Measurements from ENCODE around the gene GDI2. TPM values are rescaled to one million over a fixed set of nuclear protein-coding genes. Genes with fewer than 3 reads are reported as not detected.

GDI2 gene
- total RNA-seq, 1 experiment from 2014 or later, result 144 TPM

GRCh38 chr10:5738427-5738826, 74.8 kb downstream of the GDI2 start:
- no peak overlapping the region for H3K27ac ChIP-seq (ENCODE audit: low read depth, low read length)
- H3K9me2 ChIP-seq (ENCODE audit: insufficient read depth), result no peaks in the 10 kb centered on the region
- BruUV-seq (replicated peaks), result no TSS peak
- no peak overlapping the region for H3K4me3 ChIP-seq (replicated peaks in 1 of 2; ENCODE audit: low read depth in 1 of 2, low read length in 2 of 2)
- intact Hi-C loops (cut with micrococcal nuclease), result no loop called here
- no peak overlapping the region for H3K4me2 ChIP-seq (ENCODE audit: low read length)
- no peak overlapping the region for H2AFZ ChIP-seq (ENCODE audit: low read depth, low read length, poor library complexity, severe bottlenecking)
- ChIA-PET RAD21 (ENCODE audit: low non-redundant PET in 1 of 2, low total read pairs in 2 of 2, uncharacterized antibody in 2 of 2, unreplicated experiment in 2 of 2) (no interaction called here), POLR2A (no interaction called here), CTCF (no interaction called here)
- H3K36me3 ChIP-seq (ENCODE audit: control insufficient read depth in 1 of 2, insufficient read depth in 2 of 2, low read length in 2 of 2), result peaks cover 9 to 23% of the 10 kb centered on the region in 2 experiments
- H3K4me1 ChIP-seq (ENCODE audit: control insufficient read depth in 1 of 2, insufficient read depth in 2 of 2, low read length in 2 of 2), result no peaks in the 10 kb centered on the region
- H3K9ac ChIP-seq (ENCODE audit: low read length), result no peak overlapping the region
- H3K27me3 ChIP-seq (ENCODE audit: insufficient read depth, low read length), result no peaks in the 10 kb centered on the region
- TF ChIP-seq CEBPB (IDR thresholded peaks at IDR 0.05; ENCODE audit: low read depth), result no peak
- TF ChIP-seq ZNF274 (IDR thresholded peaks at IDR 0.05; ENCODE audit: low read depth, low read length), result no peak
- TF ChIP-seq TCF7L2 (IDR thresholded peaks at IDR 0.05; ENCODE audit: borderline replicate concordance, extremely low read depth, insufficient read depth, insufficient read length), result no peak
- no peak for TF ChIP-seq EGR1 (IDR thresholded peaks at IDR 0.05; ENCODE audit: low read depth)
- TF ChIP-seq ZBTB33 (IDR thresholded peaks at IDR 0.05; ENCODE audit: extremely low read depth, insufficient replicate concordance, low read length), result no peak
- no peak for TF ChIP-seq MAX (IDR thresholded peaks at IDR 0.05)
- TF ChIP-seq SP1 (IDR thresholded peaks at IDR 0.05; ENCODE audit: low read depth), result no peak
- TF ChIP-seq JUND (IDR thresholded peaks at IDR 0.05), result no peak
- no peak for TF ChIP-seq ZFX (IDR thresholded peaks at IDR 0.05)
- no peak for TF ChIP-seq REST (IDR thresholded peaks at IDR 0.05; ENCODE audit: low read depth)
- TF ChIP-seq ELF1 (IDR thresholded peaks at IDR 0.05; ENCODE audit: borderline replicate concordance, low read depth), result no peak
- no peak for TF ChIP-seq SIN3A (IDR thresholded peaks at IDR 0.05; ENCODE audit: low read depth)
- TF ChIP-seq YY1 (IDR thresholded peaks at IDR 0.05; ENCODE audit: extremely low read depth, insufficient replicate concordance, low read depth, low read length), result no peak
- TF ChIP-seq ATF3 (IDR thresholded peaks at IDR 0.05), result no peak
- TF ChIP-seq POLR2AphosphoS5 (IDR thresholded peaks at IDR 0.05; ENCODE audit: low read depth, low read length), result no peak
- TF ChIP-seq CTCF (IDR thresholded peaks at IDR 0.05 in 2 of 3, conservative IDR thresholded peaks at IDR 0.05 in 1 of 3; ENCODE audit: borderline replicate concordance in 1 of 3, insufficient read depth in 1 of 3, low read depth in 2 of 3, low read length in 2 of 3), result no peak
- H3K9me3 ChIP-seq (ENCODE audit: control insufficient read depth in 1 of 2, insufficient read depth in 1 of 2, low read depth in 1 of 2, low read length in 2 of 2), result no peaks in the 10 kb centered on the region
- no peak for ATAC-seq
- peaks cover 7% of the 10 kb centered on the region; the same call in 1 of the 2 replicates for H4K20me1 ChIP-seq (ENCODE audit: insufficient read depth)
- peaks cover 19% of the 10 kb centered on the region for H3K79me2 ChIP-seq (ENCODE audit: insufficient read depth, low read length)
- DNase-seq (ENCODE audit: low read depth, low spot score), result no peak
